H9 (cell line): ENCODE data around the gene STPG3. TPM values are rescaled to one million over a fixed set of nuclear protein-coding genes. Genes with fewer than 3 reads are reported as not detected.

ENCODE experiments used
- DNase-seq: peaks from one replicate; pipeline ENCODE4 v3.0.0-alpha.2; 2017
- H2AFZ ChIP-seq: one replicate; pipeline ENCODE4 v1.6.1; 2013; ENCODE audit warnings: mild to moderate bottlenecking, low read length, control low read depth, moderate library complexity
- H2AK5ac ChIP-seq: 2 replicates; pipeline ENCODE4 v1.6.1; 2013; ENCODE audit warnings: low read length, control low read depth, mixed read lengths; ENCODE audit not compliant: insufficient read length
- H2BK120ac ChIP-seq: one replicate; pipeline ENCODE4 v1.6.1; 2013; ENCODE audit warnings: low read depth, mild to moderate bottlenecking, low read length, control low read depth, inconsistent platforms; ENCODE audit not compliant: poor library complexity, severe bottlenecking
- H2BK12ac ChIP-seq: 2 replicates; pipeline ENCODE4 v1.6.1; 2013; ENCODE audit warnings: low read length, control low read depth, mixed read lengths, low read depth; ENCODE audit not compliant: insufficient read length
- H2BK15ac ChIP-seq: 2 replicates; pipeline ENCODE4 v1.6.1; 2013; ENCODE audit warnings: low read depth, low read length, control low read depth
- H2BK20ac ChIP-seq: one replicate; pipeline ENCODE4 v1.6.1; 2013; ENCODE audit warnings: low read depth, mild to moderate bottlenecking, low read length, control low read depth, inconsistent platforms; ENCODE audit not compliant: poor library complexity, severe bottlenecking
- H2BK5ac ChIP-seq: 2 replicates; pipeline ENCODE4 v1.6.1; 2013; ENCODE audit warnings: low read length, control low read depth, mixed read lengths; ENCODE audit not compliant: insufficient read length
- H3K14ac ChIP-seq: 2 replicates; pipeline ENCODE4 v1.6.1; 2013; ENCODE audit warnings: low read length, control low read depth; ENCODE audit not compliant: insufficient read depth
- H3K18ac ChIP-seq: 2 replicates; pipeline ENCODE4 v1.6.1; 2013; ENCODE audit warnings: low read depth, mild to moderate bottlenecking, mixed read lengths, low read length, control low read depth; ENCODE audit not compliant: insufficient read length
- H3K23ac ChIP-seq: 2 replicates; pipeline ENCODE4 v1.6.1; 2013; ENCODE audit warnings: low read length, control low read depth, mixed read lengths, low read depth; ENCODE audit not compliant: insufficient read length
- H3K23me2 ChIP-seq: 2 replicates; pipeline ENCODE4 v1.6.1; 2013; ENCODE audit warnings: low read depth, mild to moderate bottlenecking, mixed read lengths, low read length, control low read depth; ENCODE audit not compliant: insufficient read length, poor library complexity, severe bottlenecking
- H3K27ac ChIP-seq: 2 replicates; pipeline ENCODE4 v1.5.1; 2013; ENCODE audit warnings: low read length, control low read depth, mixed read lengths, low read depth; ENCODE audit not compliant: insufficient read length
- H3K27me3 ChIP-seq: 2 replicates; pipeline ENCODE4 v1.6.1; 2013; ENCODE audit warnings: low read length, control low read depth, inconsistent platforms; ENCODE audit not compliant: insufficient read depth
- H3K4ac ChIP-seq: 2 replicates; pipeline ENCODE4 v1.6.1; 2013; ENCODE audit warnings: low read depth, mild to moderate bottlenecking, control low read depth, inconsistent platforms, low read length, moderate library complexity
- H3K4me1 ChIP-seq: 2 replicates; pipeline ENCODE4 v1.6.1; 2013; ENCODE audit warnings: low read length, control low read depth, inconsistent platforms; ENCODE audit not compliant: insufficient read depth
- H3K4me2 ChIP-seq: 2 replicates; pipeline ENCODE4 v1.6.1; 2013; ENCODE audit warnings: low read length, control low read depth, mixed read lengths; ENCODE audit not compliant: insufficient read length, insufficient read depth
- H3K56ac ChIP-seq: 2 replicates; pipeline ENCODE4 v1.6.1; 2013; ENCODE audit warnings: low read depth, mild to moderate bottlenecking, mixed read lengths, low read length, control low read depth; ENCODE audit not compliant: insufficient read length
- H3K79me1 ChIP-seq: 2 replicates; pipeline ENCODE4 v1.6.1; 2013; ENCODE audit warnings: low read depth, mild to moderate bottlenecking, moderate library complexity, low read length, control low read depth, inconsistent platforms; ENCODE audit not compliant: insufficient read depth, poor library complexity, severe bottlenecking
- H3K79me2 ChIP-seq: 2 replicates; pipeline ENCODE4 v1.6.1; 2013; ENCODE audit warnings: low read length, control low read depth, inconsistent platforms; ENCODE audit not compliant: insufficient read depth
- H3K9ac ChIP-seq: 2 replicates; pipeline ENCODE4 v1.6.1; 2013; ENCODE audit warnings: low read length, control low read depth, mixed read lengths; ENCODE audit not compliant: insufficient read length; ENCODE audit errors: extremely low read depth
- H3K9me3 ChIP-seq: one replicate; pipeline ENCODE4 v1.6.1; 2013; ENCODE audit warnings: low read depth, low read length, inconsistent platforms; ENCODE audit not compliant: control insufficient read depth
- H3T11ph ChIP-seq: one replicate; pipeline ENCODE4 v1.6.1; 2013; ENCODE audit warnings: mild to moderate bottlenecking, low read length, control low read depth, inconsistent platforms
- H4K20me1 ChIP-seq: one replicate; pipeline ENCODE4 v1.6.1; 2013; ENCODE audit not compliant: control insufficient read depth, insufficient read length, insufficient read depth
- H4K5ac ChIP-seq: 2 replicates; pipeline ENCODE4 v1.6.1; 2013; ENCODE audit warnings: low read depth, mild to moderate bottlenecking, mixed read lengths, low read length, control low read depth; ENCODE audit not compliant: insufficient read length
- H4K8ac ChIP-seq: replicated peaks from 2 replicates; pipeline ENCODE4 v1.6.1; 2013; ENCODE audit warnings: low read length, control low read depth, mixed read lengths, low read depth; ENCODE audit not compliant: insufficient read length
- H4K91ac ChIP-seq: 2 replicates; pipeline ENCODE4 v1.6.1; 2013; ENCODE audit warnings: low read depth, mild to moderate bottlenecking, moderate library complexity, mixed read lengths, low read length, control low read depth; ENCODE audit not compliant: insufficient read length
- H3K27ac Mint-ChIP-seq, 3 experiments: 2 replicates in 2 of 3; 3 replicates in 1 of 3; pipeline ENCODE4 v1.8.0; 2020 to 2021; ENCODE audit warnings: mixed read lengths in 3 of 3, mild to moderate bottlenecking in 1 of 3, moderate library complexity in 1 of 3
- H3K27me3 Mint-ChIP-seq: 2 replicates; pipeline ENCODE4 v1.8.0; 2021; ENCODE audit warnings: low read depth, mild to moderate bottlenecking, moderate library complexity, mixed read lengths
- H3K36me3 Mint-ChIP-seq, 3 experiments: 2 replicates in 2 of 3; 3 replicates in 1 of 3; pipeline ENCODE4 v1.8.0; 2020 to 2021; ENCODE audit warnings: low read depth in 3 of 3, mixed read lengths in 3 of 3; ENCODE audit not compliant: insufficient read depth in 1 of 3
- H3K4me1 Mint-ChIP-seq, 2 experiments: 2 replicates each; pipeline ENCODE4 v1.8.0; 2020; ENCODE audit warnings: mixed read lengths in 2 of 2
- H3K4me3 Mint-ChIP-seq, 2 experiments: 2 replicates in 1 of 2; 3 replicates in 1 of 2; pipeline ENCODE4 v1.8.0; 2020 to 2021; ENCODE audit warnings: mild to moderate bottlenecking in 2 of 2, mixed read lengths in 2 of 2, moderate library complexity in 1 of 2
- H3K9me3 Mint-ChIP-seq, 2 experiments: 2 replicates in 1 of 2; 3 replicates in 1 of 2; pipeline ENCODE4 v1.8.0; 2020; ENCODE audit warnings: mild to moderate bottlenecking in 2 of 2, mixed read lengths in 2 of 2, moderate library complexity in 1 of 2
- CTCF ChIP-seq: fragments of 200-600 bp; sonication (generic); conservative IDR thresholded peaks from 3 replicates; pipeline ENCODE4 v1.8.0; 2021; ENCODE audit warnings: antibody characterized with exemption, mild to moderate bottlenecking
- WGBS: extraction: QIAGEN DNeasy Blood & Tissue Kit; methylation state at CpG from one replicate; pipeline ENCODE4 v1.1.7; 2013; ENCODE audit warnings: missing lambda C conversion rate, low lambda C conversion rate, mixed read lengths; ENCODE audit not compliant: insufficient read length; ENCODE audit errors: extremely low coverage; 5-methylcytosine and 5-hydroxymethylcytosine counted together
- total RNA-seq: library from RNA; stranded (reverse); gene quantifications from 2 replicates; pipeline ENCODE4 v1.2.1, GENCODE V29; 2021

STPG3 gene
- total RNA-seq, 1 experiment from 2014 or later: not detected

DNA sequence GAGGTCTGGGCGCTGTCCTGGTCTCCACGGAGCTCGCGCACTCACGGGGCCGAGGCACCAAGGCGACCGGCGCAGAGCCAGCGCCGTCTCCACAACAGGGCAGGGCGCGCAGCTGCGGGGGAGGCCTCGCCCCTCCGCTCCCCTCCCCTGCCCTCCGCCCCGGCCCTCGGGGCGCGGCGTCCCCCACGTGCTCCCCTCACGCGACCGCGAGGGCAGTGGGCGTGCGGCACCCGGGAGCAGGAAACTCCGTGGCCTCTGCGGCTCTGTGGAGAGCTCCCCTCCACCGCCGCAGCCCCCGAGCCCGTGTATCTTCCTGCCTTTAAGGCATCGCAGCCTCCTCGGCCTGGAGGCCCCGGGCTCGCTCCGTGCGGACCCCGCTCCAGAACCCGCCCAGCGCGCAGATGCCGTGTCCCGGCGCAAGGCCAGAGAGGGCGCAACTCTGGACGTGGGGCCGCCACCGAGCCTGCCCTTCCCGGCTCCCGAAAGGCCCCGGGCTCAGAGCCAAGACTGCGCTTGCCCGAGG lies 10.7 kb upstream of the STPG3 start:
- Histone ChIP-seq H3K18ac (peak overlapping the region; percentile 14), H3T11ph (no peak overlapping the region), H2BK12ac (no peak overlapping the region), H3K23ac (no peak overlapping the region), H3K27ac (no peak overlapping the region), H4K8ac (no peak overlapping the region), H3K4me2 (peak overlapping the region; percentile 7), H3K23me2 (peaks cover 12% of the 10 kb centered on the region), H2BK20ac (no peak overlapping the region), H2BK15ac (no peak overlapping the region), H3K14ac (peak overlapping the region; percentile 33), H3K9ac (no peak overlapping the region), H3K56ac (no peak overlapping the region), H2AK5ac (no peak overlapping the region), H2BK120ac (no peak overlapping the region), H3K4me1 (peaks cover 3% of the 10 kb centered on the region; the same call in 1 of the 2 replicates), H3K79me2 (no peaks in the 10 kb centered on the region), H4K20me1 (peaks cover 3% of the 10 kb centered on the region), H4K5ac (no peak overlapping the region), H2AFZ (no peak overlapping the region), H3K79me1 (no peaks in the 10 kb centered on the region), H3K27me3 (no peaks in the 10 kb centered on the region), H4K91ac (no peak overlapping the region), H2BK5ac (no peak overlapping the region), H3K9me3 (no peaks in the 10 kb centered on the region), H3K4ac (no peak overlapping the region)
- Mint-ChIP-seq H3K27me3 (peaks cover under 1% of the 10 kb centered on the region), H3K4me1 (peaks cover 25 to 38% of the 10 kb centered on the region in 2 experiments), H3K4me3 (peak overlapping the region; percentile 74 to 86), H3K27ac (no peak overlapping the region), H3K36me3 (peaks cover 19 to 26% (median 24%) of the 10 kb centered on the region in 3 experiments), H3K9me3 (no peaks in the 10 kb centered on the region; a peak in 2 of 5 replicates)
- peak; percentile 34; the same call in 1 of the 3 replicates for TF ChIP-seq CTCF
- no peak for DNase-seq
- WGBS: no CpG with 5 or more reads among the region's 58 CpGs
